DND-41 (cell line): ENCODE results near the gene APBB2.

Experiments used
- ATAC-seq: fragments of 200-7000 bp; cut with Tn5 transposase; 3 replicates; pipeline ENCODE4 v1.9.1; 2021; ENCODE audit warnings: low read depth; ENCODE audit not compliant: insufficient read depth
- DNase-seq: peaks from one replicate; pipeline ENCODE4 v3.0.0-alpha.2; 2020
- H2AFZ ChIP-seq: 2 replicates; pipeline ENCODE4 v1.6.0; 2012; ENCODE audit warnings: low read depth, low read length
- H3K27ac ChIP-seq: 2 replicates; pipeline ENCODE4 v1.5.1; 2012; ENCODE audit warnings: low read length, inconsistent platforms
- H3K27me3 ChIP-seq: fragments of 200-600 bp; sonication (generic); 2 replicates; pipeline ENCODE4 v1.6.0; 2012; ENCODE audit warnings: low read length, mild to moderate bottlenecking, inconsistent platforms; ENCODE audit not compliant: insufficient read depth, poor library complexity
- H3K36me3 ChIP-seq: 2 replicates; pipeline ENCODE4 v1.5.1; 2012; ENCODE audit warnings: low read length, inconsistent platforms; ENCODE audit not compliant: insufficient read depth
- H3K4me1 ChIP-seq: 2 replicates; pipeline ENCODE4 v1.5.1; 2012; ENCODE audit warnings: mild to moderate bottlenecking, low read length; ENCODE audit not compliant: insufficient read depth
- H3K4me2 ChIP-seq: 2 replicates; pipeline ENCODE4 v1.6.0; 2012; ENCODE audit warnings: mild to moderate bottlenecking, moderate library complexity, low read length, inconsistent platforms; ENCODE audit not compliant: insufficient read depth
- H3K4me3 ChIP-seq, 2 experiments: fragments of 200-600 bp in 1 of 2; shearing (Covaris generic) in 1 of 2; 2 replicates each; pipeline ENCODE4 v1.5.1; 2012 to 2016; ENCODE audit warnings: inconsistent platforms in 2 of 2, low read length in 2 of 2, mild to moderate bottlenecking in 2 of 2, low read depth in 1 of 2, moderate library complexity in 1 of 2
- H3K79me2 ChIP-seq: 2 replicates; pipeline ENCODE4 v1.6.0; 2012; ENCODE audit warnings: low read length, inconsistent platforms; ENCODE audit not compliant: insufficient read depth
- H3K9ac ChIP-seq: 2 replicates; pipeline ENCODE4 v1.6.0; 2012; ENCODE audit warnings: low read depth, mild to moderate bottlenecking, inconsistent platforms, low read length, moderate library complexity
- H3K9me3 ChIP-seq: 2 replicates; pipeline ENCODE4 v1.5.1; 2012; ENCODE audit warnings: low read length, moderate library complexity, mild to moderate bottlenecking, inconsistent platforms; ENCODE audit not compliant: insufficient read depth, severe bottlenecking
- H4K20me1 ChIP-seq: 2 replicates; pipeline ENCODE4 v1.6.0; 2012; ENCODE audit warnings: low read length; ENCODE audit not compliant: insufficient read depth
- CTCF ChIP-seq: IDR thresholded peaks from 2 replicates; pipeline ENCODE4 v1.5.1; 2012; ENCODE audit warnings: borderline replicate concordance, low read length, moderate library complexity, mild to moderate bottlenecking; ENCODE audit not compliant: poor library complexity, severe bottlenecking; ENCODE audit errors: extremely low read depth
- EZH2 ChIP-seq: IDR thresholded peaks from 3 replicates; pipeline ENCODE4 v1.6.1; 2012; ENCODE audit warnings: borderline replicate concordance, low read depth, mild to moderate bottlenecking, moderate library complexity, low read length, inconsistent platforms; ENCODE audit not compliant: severe bottlenecking

APBB2 gene

DNA sequence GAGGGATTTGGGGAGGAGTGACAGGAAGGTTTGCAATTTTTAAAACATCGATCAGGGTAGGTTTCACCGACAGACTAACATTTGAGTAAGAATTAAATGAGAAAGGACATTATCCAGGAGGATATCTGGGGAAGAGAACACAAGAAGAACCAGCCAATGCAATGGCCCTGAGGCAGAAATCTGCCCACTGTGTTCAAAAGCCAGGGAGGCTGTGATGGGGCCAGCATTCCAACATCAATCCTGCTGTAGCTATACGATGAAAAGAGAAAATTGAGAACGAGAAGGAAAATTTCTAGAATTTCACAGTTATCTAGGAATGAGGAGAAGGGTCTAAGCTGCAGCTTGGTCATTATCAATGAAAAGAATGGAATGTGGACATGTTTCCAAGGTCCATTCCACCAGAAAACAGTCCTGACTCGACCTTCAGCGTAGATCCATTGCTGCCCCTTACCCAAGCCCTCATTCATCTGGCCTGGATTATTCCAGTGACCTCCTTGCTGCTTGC is 84.4 kb downstream of the APBB2 start:
- Histone ChIP-seq H3K9ac (no peak overlapping the region), H3K79me2 (no peaks in the 10 kb centered on the region), H3K4me2 (no peak overlapping the region), H3K9me3 (no peaks in the 10 kb centered on the region), H3K4me3 (no peak overlapping the region), H3K27me3 (peaks cover 15% of the 10 kb centered on the region), H3K27ac (no peak overlapping the region), H2AFZ (no peak overlapping the region), H3K36me3 (no peaks in the 10 kb centered on the region), H3K4me1 (no peaks in the 10 kb centered on the region), H4K20me1 (no peaks in the 10 kb centered on the region)
- TF ChIP-seq EZH2 (no peak), CTCF (no peak)
- ATAC-seq (no peak), DNase-seq (no peak)

- H3K27ac ChIP-seq = no peak overlapping the region
Observed at GRCh38 chr4:41129128-41129754, 85.1 kb downstream of the APBB2 start.

DNA sequence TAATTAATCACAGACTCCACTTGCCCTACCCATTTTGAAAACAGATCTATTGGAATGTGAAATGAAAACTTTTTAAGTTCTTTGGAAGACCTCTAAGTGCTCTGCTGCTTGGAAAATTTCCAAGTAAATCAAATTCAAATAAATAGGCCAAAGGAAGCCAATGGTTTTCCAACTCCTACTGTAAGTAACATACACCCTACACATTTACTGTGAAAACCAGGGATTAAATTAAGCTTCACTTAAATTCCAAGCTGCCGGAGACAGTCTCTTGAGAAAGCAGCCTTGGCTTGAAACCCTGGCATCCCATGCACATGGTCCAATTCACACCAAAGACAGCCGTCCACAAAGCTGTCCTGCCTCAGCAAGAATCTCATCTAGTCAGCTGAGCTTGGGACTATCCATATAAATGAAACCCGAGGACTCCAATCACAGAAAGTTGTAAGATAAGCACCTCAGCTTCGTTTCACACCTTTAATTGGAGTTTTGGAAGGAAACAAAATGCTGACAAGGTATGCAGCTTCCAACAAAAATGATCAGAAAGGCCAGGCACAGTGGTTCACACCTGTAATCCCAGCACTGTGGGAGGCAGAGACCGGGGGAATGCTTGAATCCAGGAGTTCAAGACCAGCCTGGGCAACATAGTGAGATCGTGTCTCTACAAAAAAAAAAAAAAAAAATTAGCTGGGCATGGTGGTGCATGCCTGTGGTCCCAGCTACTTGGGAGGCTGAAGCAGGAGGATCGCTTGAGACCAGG is 88.6 kb downstream of the APBB2 start:
- no peak overlapping the region for H3K27ac ChIP-seq

More at GRCh38 chr4:41129128-41129754, 85.1 kb downstream of the APBB2 start:
- Histone ChIP-seq H3K4me1 (no peaks in the 10 kb centered on the region), H3K79me2 (no peaks in the 10 kb centered on the region), H3K9me3 (no peaks in the 10 kb centered on the region), H3K4me2 (no peak overlapping the region), H3K27me3 (peaks cover 15% of the 10 kb centered on the region), H3K4me3 (no peak overlapping the region), H2AFZ (no peak overlapping the region), H4K20me1 (no peaks in the 10 kb centered on the region), H3K36me3 (no peaks in the 10 kb centered on the region), H3K9ac (no peak overlapping the region)
- DNase-seq (no peak), ATAC-seq (no peak)
- no peak for TF ChIP-seq EZH2

More for the DNA sequence above, 88.6 kb downstream of the APBB2 start:
- no peak for DNase-seq
- TF ChIP-seq CTCF = no peak
- no peak for TF ChIP-seq EZH2
- no peaks in the 10 kb centered on the region for H3K79me2 ChIP-seq
- H2AFZ ChIP-seq = no peak overlapping the region
- H3K4me3 ChIP-seq = no peak overlapping the region
- no peaks in the 10 kb centered on the region for H3K36me3 ChIP-seq
- no peak overlapping the region for H3K4me2 ChIP-seq
- H4K20me1 ChIP-seq = no peaks in the 10 kb centered on the region
- no peak overlapping the region for H3K9ac ChIP-seq
- no peaks in the 10 kb centered on the region for H3K4me1 ChIP-seq
- H3K27me3 ChIP-seq = peaks cover 14% of the 10 kb centered on the region
- ATAC-seq = no peak
- no peaks in the 10 kb centered on the region for H3K9me3 ChIP-seq
